Stimulated activated CD4-positive, alpha-beta T cell treated with anti-CD3 and anti-CD28 coated beads, Interleukin-15, amount 100 ng/mL, for 1 hour (primary cell): Measurements from ENCODE around the gene ELF3.
"Not testable (repeated sequence)": the region's sequence is repeated elsewhere in the genome, so short reads cannot be mapped to it uniquely, and the experiment has no call there.

ENCODE experiments used
- DNase-seq, 2 donors: peaks; one replicate each; pipeline ENCODE4 v3.0.0-alpha.2; 2020; ENCODE audit warnings: low read depth in 1 of 2, low spot score in 1 of 2

ELF3 gene

DNA sequence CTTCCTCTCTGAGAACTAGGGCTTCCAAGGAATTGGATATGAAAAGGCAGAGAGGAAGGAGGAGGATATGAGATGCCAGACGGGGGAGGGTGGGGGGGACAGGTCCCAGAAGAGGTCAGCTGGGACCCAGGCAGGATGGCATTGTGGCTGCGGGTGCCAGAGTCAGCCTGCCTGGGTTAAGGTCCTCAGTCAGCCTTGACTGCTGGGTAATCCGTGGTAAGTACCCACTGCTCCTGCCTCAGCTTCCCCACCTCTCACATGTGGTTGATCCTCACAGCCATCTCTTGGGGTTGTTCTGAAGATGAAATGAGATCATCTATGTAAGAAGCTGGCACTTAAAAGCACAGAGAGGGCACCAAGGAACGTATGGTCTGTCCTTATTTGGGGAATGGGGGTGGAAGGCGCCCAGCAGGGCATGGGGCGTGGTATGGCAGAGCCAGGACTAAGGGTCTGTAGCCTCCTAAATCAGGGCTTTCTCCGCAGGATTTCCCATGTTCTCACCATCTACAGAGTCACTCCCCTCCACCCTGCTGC is 23.8 kb downstream of the ELF3 start:
- DNase-seq, result no peak

DNA sequence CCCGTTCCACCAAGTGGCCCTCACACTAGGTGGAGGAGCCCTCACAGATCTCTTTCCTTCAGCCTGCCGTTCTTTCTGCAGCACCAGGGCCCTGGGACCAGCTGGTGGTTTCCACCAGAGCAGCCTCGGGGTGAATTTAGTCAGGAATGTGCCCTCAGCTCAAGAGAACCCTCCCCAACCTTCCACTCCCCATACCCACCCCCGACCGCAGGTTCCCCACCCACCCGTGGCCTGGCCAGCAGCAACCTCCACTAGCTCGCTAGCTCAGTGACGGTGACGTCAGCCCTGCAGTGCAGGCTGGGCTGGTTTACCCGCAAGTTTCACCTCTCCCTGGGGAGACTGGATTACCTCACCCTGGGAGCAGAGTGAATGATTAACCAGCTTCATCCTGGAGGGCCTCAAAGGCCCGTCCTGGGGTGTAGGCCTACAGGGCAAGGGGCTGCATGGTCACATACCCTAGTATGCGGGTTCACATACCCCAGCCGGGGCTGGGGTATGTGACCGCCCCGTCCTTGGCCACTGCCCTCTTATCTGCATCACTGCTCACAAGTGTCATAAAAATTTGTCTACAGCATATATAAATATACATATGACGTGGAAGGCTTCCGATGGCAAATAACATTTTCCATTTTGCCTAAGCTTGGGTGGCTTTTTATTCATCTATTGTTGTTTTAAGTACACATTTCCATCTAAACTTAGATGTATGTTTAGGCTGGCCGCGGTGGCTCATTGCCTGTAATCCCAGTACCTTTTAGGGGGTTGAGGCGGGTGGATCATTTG is 24.5 kb downstream of the ELF3 start:
- no peak for DNase-seq

DNA sequence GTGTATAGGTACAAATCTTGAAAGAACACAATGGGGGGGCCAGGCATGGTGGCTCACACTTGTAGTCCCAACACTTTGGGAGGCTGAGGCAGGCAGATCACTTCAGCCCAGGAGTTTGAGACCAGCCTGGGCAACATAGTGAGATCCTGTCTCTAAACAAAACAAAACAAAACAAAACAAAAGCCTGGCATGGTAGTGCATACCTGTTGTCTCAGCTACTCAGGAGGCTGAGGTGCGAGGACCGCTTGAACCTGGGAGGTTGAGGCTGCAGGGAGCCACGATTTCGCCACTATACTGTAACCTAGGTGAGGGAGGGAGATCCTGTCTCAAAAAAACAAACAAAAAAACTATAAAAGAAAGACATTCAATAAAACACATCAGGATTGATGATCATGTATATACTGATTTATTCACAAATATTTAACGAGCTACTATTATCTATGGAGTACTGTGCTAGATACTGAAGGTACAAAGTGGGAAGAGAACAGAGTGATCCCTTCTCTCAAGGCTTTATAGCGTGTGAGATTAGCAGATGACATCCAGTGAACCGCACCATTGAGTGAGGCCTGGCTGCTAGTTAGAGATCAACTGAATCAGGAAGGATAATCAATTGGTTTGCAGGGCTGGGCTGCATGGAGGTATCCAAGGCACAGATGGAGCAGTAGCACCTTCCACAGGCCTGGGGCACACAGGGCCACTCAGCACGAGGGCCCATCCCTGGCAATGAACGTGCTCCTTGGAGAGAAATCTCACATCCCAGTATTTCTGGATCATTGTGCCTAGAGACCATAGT is 26.4 kb downstream of the ELF3 start:
- DNase-seq, result no peak

DNA sequence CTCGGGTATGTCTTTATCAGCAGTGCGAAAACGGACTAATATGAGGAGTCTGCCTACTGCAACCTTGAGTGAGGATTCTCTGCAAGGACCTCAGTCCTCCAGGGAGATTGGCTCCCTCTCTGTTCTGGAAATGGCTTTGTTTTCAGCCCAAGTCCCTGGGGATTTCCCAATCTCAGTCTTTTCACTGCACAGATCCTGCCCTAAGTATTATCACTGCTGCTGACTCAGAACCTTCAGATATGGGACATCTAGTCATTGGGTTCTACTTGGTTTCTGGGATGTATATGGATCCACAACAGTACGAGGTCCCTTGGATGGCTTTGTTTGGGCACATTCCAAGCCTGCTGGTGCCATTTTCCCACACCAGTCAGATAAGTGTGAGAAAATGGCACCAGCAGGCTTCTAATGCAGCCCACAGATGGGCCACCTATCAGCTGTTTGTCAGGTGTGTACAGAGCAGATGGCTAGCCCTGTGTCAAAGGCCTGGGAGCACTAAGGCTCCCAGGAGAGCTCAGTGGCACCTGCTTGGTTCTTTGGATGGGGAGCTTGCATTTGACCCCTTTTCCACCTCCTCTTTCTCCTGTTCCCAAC is 27.4 kb downstream of the ELF3 start:
- DNase-seq, result no peak

DNA sequence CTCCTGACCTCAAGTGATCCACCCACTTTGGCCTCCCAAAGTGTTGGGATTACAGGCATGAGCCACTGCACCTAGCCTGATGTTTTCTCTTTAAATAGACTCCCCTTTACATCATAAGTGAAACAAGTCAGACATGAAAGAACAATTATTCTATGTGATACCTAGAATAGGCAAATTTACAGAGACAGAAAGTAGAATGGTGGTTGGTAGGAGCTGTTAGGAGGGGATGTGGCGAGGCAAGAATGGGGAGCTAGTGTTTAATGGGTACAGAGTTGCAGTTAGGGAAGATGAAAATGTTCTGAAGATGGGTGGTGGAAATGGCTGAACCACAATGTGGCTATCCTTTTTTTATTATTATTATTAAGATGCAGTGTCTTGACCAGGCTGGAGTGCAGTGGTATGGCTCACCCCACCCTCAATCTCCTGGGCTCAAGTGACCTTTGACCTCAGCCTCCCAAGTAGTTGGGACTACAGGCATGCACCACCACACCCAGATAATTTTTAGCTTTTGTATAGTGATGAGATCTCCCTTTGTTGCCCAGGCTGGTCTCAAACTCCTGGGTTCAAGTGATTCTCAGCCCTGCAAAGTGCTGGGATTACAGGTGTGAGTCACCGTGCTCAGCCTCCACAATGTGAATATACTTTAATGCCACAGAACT is 28.4 kb downstream of the ELF3 start:
- DNase-seq, result no peak

DNA sequence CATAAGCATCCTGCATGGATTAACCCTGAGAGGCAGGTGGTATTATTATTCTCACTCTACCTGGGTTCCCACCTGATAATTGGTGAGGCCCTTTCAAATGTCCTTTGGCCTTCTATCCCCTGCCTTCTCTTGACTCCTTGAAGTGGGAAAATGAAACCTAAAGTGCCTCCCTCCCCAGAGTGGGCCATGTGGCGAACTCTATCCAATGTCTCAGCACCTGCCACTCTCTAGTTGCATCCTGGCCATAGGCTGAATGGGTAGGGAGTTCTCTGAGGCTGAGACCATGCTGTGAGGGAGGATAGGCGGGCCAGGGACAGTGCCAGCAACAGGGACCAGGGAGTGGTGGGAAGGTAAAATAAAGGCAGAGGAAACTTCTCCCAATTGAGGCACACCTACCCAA is 35.3 kb downstream of the ELF3 start:
- no peak for DNase-seq

DNA sequence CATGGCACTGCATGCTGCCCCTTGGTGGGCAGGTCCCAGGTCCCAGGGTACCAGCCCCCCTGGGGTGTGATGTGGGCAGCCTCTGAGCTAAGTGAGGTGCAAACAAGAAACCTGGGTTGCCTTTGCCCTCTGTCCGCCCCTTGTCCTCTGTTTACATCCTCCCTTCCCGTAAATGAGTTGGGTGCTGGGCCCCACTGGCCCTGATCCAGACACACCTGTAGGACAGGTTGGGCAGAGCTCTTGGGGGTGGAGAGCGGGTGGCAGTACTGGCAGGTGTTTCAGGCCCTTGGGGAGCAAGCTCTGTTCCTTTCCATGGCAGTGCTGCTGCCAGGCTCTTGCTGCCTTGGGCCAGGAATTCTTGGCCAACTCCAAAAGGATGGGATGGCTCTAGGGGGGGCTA is 35.8 kb downstream of the ELF3 start:
- no peak for DNase-seq

DNA sequence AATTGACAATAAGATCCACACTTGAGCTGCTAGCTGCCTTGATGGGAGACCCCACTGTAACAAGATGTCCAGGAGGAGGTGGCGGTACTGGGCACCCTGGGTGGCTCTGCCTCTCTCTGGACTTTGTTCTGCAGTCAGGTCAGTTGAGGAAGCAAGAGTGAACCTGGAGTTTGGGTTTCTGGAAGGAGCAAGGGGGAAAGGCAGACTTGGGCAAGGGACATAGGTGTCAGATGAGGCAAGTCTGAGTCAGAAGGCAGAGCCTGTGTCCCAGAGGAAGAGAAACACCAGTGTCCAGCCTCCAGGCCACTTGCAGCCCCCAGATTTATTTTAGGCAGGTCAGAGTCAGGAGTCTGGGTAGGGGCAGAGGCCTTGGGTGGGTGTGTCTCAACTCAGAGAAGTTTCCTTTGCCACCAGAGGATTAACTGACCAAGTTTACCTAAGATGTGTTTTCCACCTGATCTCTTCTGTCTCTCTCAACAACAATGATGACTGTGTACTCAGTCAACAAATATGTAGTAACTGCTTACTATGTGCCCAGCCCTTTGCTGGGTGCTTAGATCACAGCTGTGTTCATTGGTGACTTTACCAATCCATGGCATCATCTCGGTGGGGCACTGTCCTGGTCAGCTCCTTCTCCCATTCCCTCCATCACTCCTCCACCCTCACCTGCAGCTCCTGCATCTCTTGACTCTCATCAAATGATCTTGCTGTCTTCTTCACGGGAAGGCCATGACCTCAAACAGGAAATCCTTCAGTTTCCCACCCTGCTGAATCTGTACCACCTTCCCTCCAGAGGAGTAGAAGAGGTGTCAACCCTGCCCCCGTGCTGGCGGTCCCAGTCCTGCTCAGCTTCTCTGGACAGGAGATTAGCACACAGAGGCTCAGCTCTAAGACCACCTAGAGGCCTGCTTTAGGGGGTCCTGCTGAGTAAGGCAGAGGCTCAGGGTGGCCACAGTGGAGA is 36.6 kb downstream of the ELF3 start:
- DNase-seq, result no peak

DNA sequence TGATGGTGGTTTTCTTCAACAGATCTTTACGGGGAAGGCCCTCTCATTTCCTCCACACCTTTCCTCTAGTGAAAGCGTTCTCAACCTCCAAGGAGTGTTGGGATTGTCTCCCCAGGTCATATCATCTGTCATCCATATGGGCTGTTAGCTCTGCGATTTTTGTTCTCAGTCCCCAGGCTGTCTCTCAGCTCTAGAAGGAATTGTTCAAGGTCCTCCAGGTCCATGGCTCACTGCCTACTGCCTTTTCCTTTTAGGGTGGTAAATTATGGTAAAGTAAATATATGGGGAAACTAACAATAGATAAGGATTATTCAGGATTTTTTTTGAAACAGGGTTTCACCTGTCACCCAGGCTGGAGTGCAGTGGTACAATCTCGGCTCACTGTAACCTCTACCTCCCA is 37.6 kb downstream of the ELF3 start:
- no peak for DNase-seq

DNA sequence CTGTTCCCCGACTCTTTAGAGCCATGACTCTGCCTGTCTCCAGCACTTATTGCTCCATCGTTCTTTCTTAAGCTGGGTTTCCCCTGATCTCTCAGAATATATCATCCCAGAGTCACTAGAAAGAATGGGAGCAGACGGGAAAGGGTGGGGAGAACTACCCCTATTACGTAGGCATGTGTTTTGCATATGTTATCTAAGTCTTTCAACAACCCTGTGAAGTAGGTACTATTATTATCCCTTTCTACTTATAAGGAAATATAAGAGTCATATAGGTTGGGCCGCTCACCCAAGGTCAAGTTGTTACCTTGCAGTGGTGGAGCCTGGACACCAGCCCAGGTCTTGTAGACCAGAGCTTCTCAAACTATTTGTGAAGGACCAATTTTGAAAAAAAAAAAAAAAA is 38.7 kb downstream of the ELF3 start:
- no peak for DNase-seq

DNA sequence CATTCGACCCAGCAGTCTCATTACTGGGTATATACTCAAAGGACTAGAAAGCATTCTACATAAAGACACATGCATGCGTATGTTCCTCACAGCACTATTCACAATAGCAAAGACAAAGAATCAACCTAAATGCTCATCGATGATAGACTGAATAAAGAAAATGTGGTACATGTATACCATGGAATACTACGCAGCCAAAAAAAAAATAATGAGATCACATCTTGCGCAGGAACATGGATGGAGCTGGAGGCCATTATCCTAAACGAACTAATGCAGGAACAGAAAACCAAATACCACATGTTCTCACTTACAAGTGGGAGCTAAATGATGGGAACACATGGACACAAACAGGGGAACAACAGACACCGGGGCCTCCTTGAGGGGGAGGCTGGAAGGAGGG is 43.7 kb downstream of the ELF3 start:
- no peak for DNase-seq

DNA sequence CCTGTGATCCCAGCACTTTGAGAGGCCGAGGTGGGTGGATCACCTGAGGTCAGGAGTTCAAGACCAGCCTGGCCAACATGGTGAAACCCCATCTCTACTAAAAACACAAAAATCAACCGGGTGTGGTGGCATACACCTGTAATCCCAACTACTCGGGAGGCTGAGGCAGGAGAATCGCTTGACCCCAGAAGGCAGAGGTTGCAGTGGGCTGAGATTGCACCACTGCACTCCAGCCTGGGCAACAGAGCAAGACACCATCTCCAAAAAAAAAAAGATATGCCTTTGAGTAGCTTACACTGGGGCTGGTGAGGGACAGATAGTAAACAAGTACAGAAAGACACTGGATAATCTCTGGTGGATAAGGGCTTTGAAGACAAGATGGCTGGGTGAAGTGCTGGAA is 44.3 kb downstream of the ELF3 start:
- DNase-seq, result not testable (repeated sequence)

DNA sequence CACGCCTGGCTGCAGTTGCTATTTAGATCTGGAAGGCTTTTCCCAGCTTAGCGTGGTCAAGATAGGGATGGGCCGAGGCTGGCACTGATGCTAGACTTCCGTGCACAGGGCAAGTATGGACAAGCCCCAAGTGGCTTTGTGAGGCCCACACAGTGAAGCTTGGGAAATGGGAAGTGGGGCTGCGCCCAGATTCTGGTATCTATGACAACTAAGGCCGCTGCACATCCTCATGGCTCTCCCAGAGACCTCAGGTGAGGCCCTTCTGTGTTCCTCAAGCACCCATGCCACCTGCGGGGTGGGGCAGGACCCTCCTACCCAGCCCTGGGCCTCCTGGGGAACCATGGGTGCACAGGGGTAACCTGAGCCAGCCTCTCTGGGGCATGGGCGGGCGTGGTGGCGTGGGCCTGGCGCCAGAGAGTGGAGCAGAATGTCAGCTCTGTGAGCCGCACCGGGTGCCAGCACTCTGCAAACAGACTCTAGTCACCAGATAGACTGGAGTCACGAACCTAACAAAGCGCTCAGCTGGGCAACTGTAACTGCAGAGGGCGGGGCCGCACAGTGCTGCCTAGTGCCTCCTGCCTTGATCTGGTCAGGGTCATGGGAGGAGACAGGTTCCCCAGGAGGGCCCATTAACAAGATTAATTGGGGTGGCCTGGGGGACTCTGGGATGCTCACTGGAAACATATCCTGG is 46.4 kb downstream of the ELF3 start:
- DNase-seq, result no peak

DNA sequence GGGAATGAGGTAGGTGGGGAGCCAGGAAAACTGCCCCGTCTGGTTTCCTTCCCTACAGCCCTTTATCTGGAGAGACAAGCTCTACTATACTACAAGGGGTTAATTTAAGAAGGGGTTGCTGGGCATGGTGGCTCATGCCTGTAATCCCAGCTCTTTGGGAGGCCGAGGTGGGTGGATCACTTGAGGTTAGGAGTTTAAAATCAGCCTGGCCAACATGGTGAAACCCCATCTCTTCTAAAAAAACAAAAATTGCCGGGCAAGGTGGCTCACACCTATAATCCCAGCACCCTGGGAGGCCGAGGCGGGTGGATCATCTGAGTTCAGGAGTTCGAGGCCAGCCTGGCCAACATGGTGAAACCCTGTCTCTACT is 46.9 kb downstream of the ELF3 start:
- not testable (repeated sequence) for DNase-seq

DNA sequence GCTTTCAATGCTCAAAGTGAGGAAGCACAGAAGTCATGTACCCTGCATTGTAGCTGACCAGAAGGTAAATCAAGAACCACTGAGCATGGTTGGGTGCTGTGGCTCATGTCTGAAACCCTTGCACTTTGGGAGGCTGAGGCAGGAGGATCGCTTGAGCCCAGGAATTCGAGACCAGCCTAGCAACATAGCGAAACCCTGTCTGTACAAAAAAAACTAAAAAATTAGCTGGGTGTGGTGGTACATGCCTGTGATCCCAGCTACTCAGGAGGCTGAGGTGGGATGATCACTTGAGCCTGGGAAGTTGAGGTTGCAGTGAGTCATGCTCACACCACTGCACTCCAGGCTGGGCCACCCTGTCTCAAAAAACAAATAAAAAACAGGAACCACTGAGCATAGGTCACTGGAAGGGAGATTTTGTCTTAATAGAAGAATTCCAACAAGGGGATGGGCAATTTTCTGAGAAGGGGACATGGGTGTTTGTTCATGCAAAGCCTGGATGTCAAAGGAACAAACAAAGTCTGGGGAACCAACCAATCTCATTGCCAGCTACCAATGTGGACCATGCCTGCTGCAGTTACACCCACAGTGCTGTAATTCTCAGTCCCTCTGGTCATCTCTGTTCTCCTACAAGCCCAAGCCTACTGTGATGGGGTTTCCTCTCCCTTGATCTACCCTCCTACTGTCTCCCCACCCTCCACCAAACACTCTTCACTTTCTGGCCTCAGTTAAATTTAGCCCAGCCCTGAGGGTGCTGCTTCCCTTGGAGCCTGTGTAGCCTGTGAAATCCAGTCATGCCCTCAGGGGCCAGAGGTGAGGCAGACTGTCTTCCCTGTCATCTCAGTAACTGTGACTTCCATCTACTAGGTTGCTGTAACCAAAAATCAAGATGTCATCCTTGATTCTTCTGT is 47.9 kb downstream of the ELF3 start:
- no peak for DNase-seq

DNA sequence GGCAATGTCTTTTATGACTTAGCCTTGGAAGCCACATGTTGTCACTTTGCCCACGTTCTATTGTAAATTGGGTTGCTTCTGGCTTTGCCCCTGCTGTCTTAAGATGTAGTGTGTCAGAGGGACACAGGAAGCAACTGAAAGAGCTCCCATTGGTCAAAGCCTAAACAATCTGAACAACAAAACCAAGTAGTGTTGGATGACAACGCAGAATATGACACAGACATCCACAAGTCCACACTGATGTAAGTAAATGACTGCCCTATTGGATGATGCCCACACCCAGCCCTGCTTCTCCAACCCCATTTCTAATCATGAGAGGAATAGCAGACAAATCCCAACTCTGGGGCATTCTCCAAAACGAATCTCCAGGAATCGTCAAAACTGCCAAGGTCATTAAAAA is 50.7 kb downstream of the ELF3 start:
- DNase-seq, result no peak

DNA sequence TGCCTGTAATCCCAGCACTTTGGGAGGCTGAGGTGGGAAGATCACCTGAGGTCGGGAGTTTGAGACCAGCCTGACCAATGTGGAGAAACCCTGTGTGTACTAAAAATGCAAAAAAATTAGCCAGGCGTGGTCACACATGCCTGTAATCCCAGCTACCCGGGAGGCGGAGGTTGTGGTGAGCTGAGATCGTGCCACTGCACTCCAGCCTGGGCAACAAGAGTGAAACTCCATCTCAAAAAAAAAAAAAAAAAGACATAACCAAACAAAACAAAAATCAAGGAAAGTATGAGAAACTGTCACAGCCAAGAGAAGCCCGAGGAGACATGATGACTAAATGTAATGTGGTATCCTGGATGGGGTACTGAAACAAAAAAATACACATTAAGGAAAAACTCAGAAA is 51.4 kb downstream of the ELF3 start:
- DNase-seq, result not testable (repeated sequence)

DNA sequence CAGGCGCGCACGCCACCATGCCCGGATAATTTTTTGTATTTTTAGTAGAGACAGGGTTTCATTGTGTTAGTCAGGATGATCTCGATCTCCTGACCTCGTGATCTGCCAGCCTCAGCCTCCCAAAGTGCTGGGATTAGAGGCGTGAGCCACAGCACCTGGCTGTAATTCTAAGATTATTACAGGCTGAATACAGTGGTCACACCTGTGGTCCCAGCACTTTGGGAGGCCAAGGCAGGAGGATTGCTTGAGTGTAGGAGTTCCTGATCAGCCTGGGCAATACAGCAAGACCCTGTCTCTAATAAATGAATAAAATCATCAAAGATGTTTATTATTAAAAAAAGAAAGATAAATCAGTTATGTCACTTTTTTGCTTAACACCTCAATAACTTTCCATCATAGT is 52.2 kb downstream of the ELF3 start:
- not testable (repeated sequence) for DNase-seq

DNA sequence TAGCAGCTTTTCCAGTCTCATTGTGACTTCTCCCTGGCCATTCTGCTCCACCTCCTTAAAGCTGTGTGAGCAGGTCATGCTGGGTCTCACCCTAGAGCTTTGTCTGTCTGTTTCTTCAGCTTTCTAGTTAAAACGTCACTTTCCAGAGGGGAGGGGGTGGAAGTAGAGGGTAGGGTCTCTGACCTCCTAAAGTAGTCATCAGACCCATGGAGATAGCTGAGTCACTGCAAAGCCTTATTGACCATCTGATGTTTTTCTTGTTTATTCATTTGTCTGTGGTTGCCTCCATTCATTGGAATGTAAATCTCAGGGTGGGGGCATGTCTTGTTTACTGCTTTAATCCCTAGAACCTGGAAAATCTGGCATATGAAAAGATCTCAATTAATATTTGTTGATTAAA is 52.7 kb downstream of the ELF3 start:
- no peak for DNase-seq
